Measurements from ENCODE around the gene STK24. TPM values are rescaled to one million over a fixed set of nuclear protein-coding genes. Genes with fewer than 3 reads are reported as not detected.

Gene STK24
- total and polyA plus RNA-seq, 2 of the 4 experiments (the other 2 are of a cell fraction), result 29.2 to 43.4 TPM

DNA sequence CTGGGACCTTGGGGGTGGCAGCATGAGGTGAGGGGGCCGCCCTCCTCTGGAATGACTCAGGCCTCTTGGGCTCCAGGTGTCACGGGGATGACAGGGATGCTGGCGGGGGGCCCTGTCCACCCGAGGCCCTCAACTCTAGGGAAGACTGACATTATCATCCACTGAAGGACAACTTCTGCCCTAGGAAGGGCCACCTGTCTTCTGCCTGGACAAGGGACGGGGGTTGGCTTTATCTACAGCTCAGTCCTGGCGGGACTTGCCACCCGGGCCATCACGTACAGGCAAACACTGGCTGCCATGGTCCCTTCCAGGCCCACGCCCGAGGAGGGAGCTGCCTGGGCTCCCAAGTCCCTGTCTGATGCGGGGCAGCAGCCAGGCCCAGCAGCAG is 130.7 kb downstream of the STK24 start:
- Histone ChIP-seq H4K91ac (ENCODE audit: insufficient read depth, low read depth, low read length) (no peak overlapping the region), H3K9me1 (ENCODE audit: insufficient read depth, low read length) (peaks cover 18% of the 10 kb centered on the region), H3K18ac (ENCODE audit: low read depth, low read length) (no peak overlapping the region), H3K23ac (ENCODE audit: low read depth, low read length) (no peak overlapping the region), H3K9me3 (ENCODE audit: control insufficient read depth, insufficient read depth, low read length) (no peaks in the 10 kb centered on the region), H3K27me3 (ENCODE audit: control insufficient read depth, insufficient read depth, low read length) (no peaks in the 10 kb centered on the region), H3K4ac (ENCODE audit: low read depth, low read length) (no peak overlapping the region), H2BK15ac (ENCODE audit: low read depth, low read length) (no peak overlapping the region), H2AFZ (replicated peaks; ENCODE audit: low read length, poor library complexity) (no peak overlapping the region), H3K27ac (ENCODE audit: insufficient read depth, low read length) (no peak overlapping the region), H3K4me2 (ENCODE audit: low read depth, low read length) (no peak overlapping the region), H3K4me1 (ENCODE audit: control insufficient read depth, insufficient read depth, low read length) (peaks cover 13% of the 10 kb centered on the region), H2AK9ac (replicated peaks; ENCODE audit: low read depth, low read length, poor library complexity) (peak overlapping the region; percentile 50), H3K14ac (replicated peaks; ENCODE audit: low read depth, low read length) (no peak overlapping the region), H3K9ac (ENCODE audit: low read depth, low read length) (no peak overlapping the region), H4K8ac (ENCODE audit: low read depth in 2 of 2, low read length in 2 of 2) (no peak overlapping the region; a peak in 1 of 4 replicates), H2BK120ac (ENCODE audit: low read depth, low read length) (no peak overlapping the region), H2AK5ac (ENCODE audit: low read depth, low read length) (no peak overlapping the region), H2BK5ac (ENCODE audit: low read depth, low read length, poor library complexity, severe bottlenecking) (no peak overlapping the region), H4K20me1 (ENCODE audit: insufficient read depth, low read length) (peaks cover 35% of the 10 kb centered on the region), H2BK20ac (ENCODE audit: low read depth, low read length) (no peak overlapping the region), H3K36me3 (ENCODE audit: control insufficient read depth, insufficient read depth, low read length) (peaks cover 65% of the 10 kb centered on the region), H3K4me3 (ENCODE audit: insufficient read depth, low read depth, low read length) (no peak overlapping the region), H3K56ac (ENCODE audit: extremely low read depth, insufficient read depth, low read length) (no peak overlapping the region), H3K79me1 (ENCODE audit: low read depth in 1 of 2, low read length in 2 of 2) (peaks cover 6 to 65% of the 10 kb centered on the region in 2 experiments; a peak in 3 of 4 replicates), H4K5ac (ENCODE audit: low read depth, low read length) (no peak overlapping the region)
- no peak for DNase-seq
- ATAC-seq (ENCODE audit: low read depth), result no peak
- TF ChIP-seq SMC3 (IDR thresholded peaks at IDR 0.05; ENCODE audit: low read depth, low read length) (no peak), MAFK (IDR thresholded peaks at IDR 0.05; ENCODE audit: low read depth, low read length) (no peak), RFX5 (IDR thresholded peaks at IDR 0.05; ENCODE audit: low read depth, low read length) (no peak), CEBPB (IDR thresholded peaks at IDR 0.05; ENCODE audit: low read depth, low read length) (no peak), BHLHE40 (IDR thresholded peaks at IDR 0.05; ENCODE audit: low read depth, low read length) (no peak), RCOR1 (IDR thresholded peaks at IDR 0.05; ENCODE audit: insufficient replicate concordance, low read length) (no peak), MXI1 (IDR thresholded peaks at IDR 0.05; ENCODE audit: borderline replicate concordance, low read depth, low read length) (no peak)
- TF ChIP-seq, protein P1, sequence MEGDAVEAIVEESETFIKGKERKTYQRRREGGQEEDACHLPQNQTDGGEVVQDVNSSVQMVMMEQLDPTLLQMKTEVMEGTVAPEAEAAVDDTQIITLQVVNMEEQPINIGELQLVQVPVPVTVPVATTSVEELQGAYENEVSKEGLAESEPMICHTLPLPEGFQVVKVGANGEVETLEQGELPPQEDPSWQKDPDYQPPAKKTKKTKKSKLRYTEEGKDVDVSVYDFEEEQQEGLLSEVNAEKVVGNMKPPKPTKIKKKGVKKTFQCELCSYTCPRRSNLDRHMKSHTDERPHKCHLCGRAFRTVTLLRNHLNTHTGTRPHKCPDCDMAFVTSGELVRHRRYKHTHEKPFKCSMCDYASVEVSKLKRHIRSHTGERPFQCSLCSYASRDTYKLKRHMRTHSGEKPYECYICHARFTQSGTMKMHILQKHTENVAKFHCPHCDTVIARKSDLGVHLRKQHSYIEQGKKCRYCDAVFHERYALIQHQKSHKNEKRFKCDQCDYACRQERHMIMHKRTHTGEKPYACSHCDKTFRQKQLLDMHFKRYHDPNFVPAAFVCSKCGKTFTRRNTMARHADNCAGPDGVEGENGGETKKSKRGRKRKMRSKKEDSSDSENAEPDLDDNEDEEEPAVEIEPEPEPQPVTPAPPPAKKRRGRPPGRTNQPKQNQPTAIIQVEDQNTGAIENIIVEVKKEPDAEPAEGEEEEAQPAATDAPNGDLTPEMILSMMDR (conservative IDR thresholded peaks at IDR 0.05; ENCODE audit: low read depth, low read length), result no peak
- TF ChIP-seq, protein P2, sequence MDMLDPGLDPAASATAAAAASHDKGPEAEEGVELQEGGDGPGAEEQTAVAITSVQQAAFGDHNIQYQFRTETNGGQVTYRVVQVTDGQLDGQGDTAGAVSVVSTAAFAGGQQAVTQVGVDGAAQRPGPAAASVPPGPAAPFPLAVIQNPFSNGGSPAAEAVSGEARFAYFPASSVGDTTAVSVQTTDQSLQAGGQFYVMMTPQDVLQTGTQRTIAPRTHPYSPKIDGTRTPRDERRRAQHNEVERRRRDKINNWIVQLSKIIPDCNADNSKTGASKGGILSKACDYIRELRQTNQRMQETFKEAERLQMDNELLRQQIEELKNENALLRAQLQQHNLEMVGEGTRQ (IDR thresholded peaks at IDR 0.05; ENCODE audit: low read depth, low read length), result no peak
- TF ChIP-seq, protein P3, sequence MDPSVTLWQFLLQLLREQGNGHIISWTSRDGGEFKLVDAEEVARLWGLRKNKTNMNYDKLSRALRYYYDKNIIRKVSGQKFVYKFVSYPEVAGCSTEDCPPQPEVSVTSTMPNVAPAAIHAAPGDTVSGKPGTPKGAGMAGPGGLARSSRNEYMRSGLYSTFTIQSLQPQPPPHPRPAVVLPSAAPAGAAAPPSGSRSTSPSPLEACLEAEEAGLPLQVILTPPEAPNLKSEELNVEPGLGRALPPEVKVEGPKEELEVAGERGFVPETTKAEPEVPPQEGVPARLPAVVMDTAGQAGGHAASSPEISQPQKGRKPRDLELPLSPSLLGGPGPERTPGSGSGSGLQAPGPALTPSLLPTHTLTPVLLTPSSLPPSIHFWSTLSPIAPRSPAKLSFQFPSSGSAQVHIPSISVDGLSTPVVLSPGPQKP (IDR thresholded peaks at IDR 0.05; ENCODE audit: borderline replicate concordance, low read depth, low read length), result no peak
- no TSS peak for BruUV-seq (replicated peaks)
- WGBS, 2 experiments (ENCODE audit: extremely low coverage in 2 of 2, insufficient read length in 1 of 2), result 88% methylated on average over 5 of the region's 11 CpGs; no CpG with 5 or more reads in 1 of the 2 experiments
- ChIA-PET CTCF (interaction anchor here (1.6 kb wide), 2 partner anchors 39 to 232 kb away, joined by 3 read pairs; no protein-coding TSS in a partner anchor), POLR2A (ENCODE audit: unreplicated experiment) (no interaction called here)
- intact Hi-C loops (cut with micrococcal nuclease) (loop anchor here (10.0 kb wide), 1 partner anchor 591 kb away; no protein-coding TSS in a partner anchor), in situ Hi-C loops (cut with MboI; ENCODE audit: low sequenced_read_pairs) (loop anchor here (5.0 to 25.0 kb wide), 3 partner anchors 211 to 591 kb away; no protein-coding TSS in a partner anchor), dilution Hi-C loops (cut with HindIII; ENCODE audit: low sequenced_read_pairs, unreplicated experiment) (no loop called here)
